GM08714 (cell line): ENCODE data around the gene ABL1.

ENCODE experiments used
- H3K4me3 ChIP-seq: fragments of 200-500 bp; sonication (Bioruptor generic); 2 replicates; pipeline ENCODE4 v1.5.1; 2014; ENCODE audit warnings: mild to moderate bottlenecking, low read length, inconsistent platforms
- ZNF274 ChIP-seq: IDR thresholded peaks from 2 replicates; pipeline ENCODE4 v1.6.1; 2012; ENCODE audit warnings: mild to moderate bottlenecking, low read depth, low read length

ABL1 gene

GRCh38 chr9:130852801-130853200, 17.7 kb downstream of the ABL1 start:
- TF ChIP-seq ZNF274 = no peak
- no peak overlapping the region for H3K4me3 ChIP-seq

- no peak for TF ChIP-seq ZNF274
Measured at GRCh38 chr9:130854092-130854491, 19.0 kb downstream of the ABL1 start.

GRCh38 chr9:130854835-130855234, 19.8 kb downstream of the ABL1 start:
- H3K4me3 ChIP-seq = no peak overlapping the region
- TF ChIP-seq ZNF274 = no peak

More at GRCh38 chr9:130854092-130854491, 19.0 kb downstream of the ABL1 start:
- H3K4me3 ChIP-seq = no peak overlapping the region

- TF ChIP-seq ZNF274 = no peak
- no peak overlapping the region for H3K4me3 ChIP-seq
Measured at GRCh38 chr9:130856474-130856873, 21.4 kb downstream of the ABL1 start.

GRCh38 chr9:130857864-130858738, 23.0 kb downstream of the ABL1 start:
- H3K4me3 ChIP-seq = no peak overlapping the region
- no peak for TF ChIP-seq ZNF274

- TF ChIP-seq ZNF274 = no peak
- H3K4me3 ChIP-seq = no peak overlapping the region
Measured at GRCh38 chr9:130858739-130859705, 24.0 kb downstream of the ABL1 start.

- no peak for TF ChIP-seq ZNF274
Measured at GRCh38 chr9:130860458-130861316, 25.6 kb downstream of the ABL1 start.

GRCh38 chr9:130861372-130862180, 26.5 kb downstream of the ABL1 start:
- H3K4me3 ChIP-seq = no peak overlapping the region
- no peak for TF ChIP-seq ZNF274

More at GRCh38 chr9:130860458-130861316, 25.6 kb downstream of the ABL1 start:
- no peak overlapping the region for H3K4me3 ChIP-seq

GRCh38 chr9:130862217-130862616, 27.2 kb downstream of the ABL1 start:
- H3K4me3 ChIP-seq = no peak overlapping the region

GRCh38 chr9:130862747-130863146, 27.7 kb downstream of the ABL1 start:
- H3K4me3 ChIP-seq = no peak overlapping the region
- no peak for TF ChIP-seq ZNF274

More at GRCh38 chr9:130862217-130862616, 27.2 kb downstream of the ABL1 start:
- no peak for TF ChIP-seq ZNF274

GRCh38 chr9:130864541-130864940, 29.5 kb downstream of the ABL1 start:
- TF ChIP-seq ZNF274 = no peak
- H3K4me3 ChIP-seq = no peak overlapping the region

- H3K4me3 ChIP-seq = no peak overlapping the region
- TF ChIP-seq ZNF274 = no peak
Measured at GRCh38 chr9:130865921-130866320, 30.9 kb downstream of the ABL1 start.

GRCh38 chr9:130866474-130866965, 31.5 kb downstream of the ABL1 start:
- H3K4me3 ChIP-seq = no peak overlapping the region
- no peak for TF ChIP-seq ZNF274
